Stimulated activated CD8-positive, alpha-beta memory T cell treated with anti-CD3 and anti-CD28 coated beads, Interleukin-4, amount 100 ng/mL, for 48 hours (primary cell): ENCODE data around the gene F7.
A peak's percentile ranks its signal among the peaks of the same experiment; 100 is the strongest.

Source experiments
- DNase-seq: peaks from one replicate; pipeline ENCODE4 v3.0.0-alpha.2; 2020

The F7 gene

DNA sequence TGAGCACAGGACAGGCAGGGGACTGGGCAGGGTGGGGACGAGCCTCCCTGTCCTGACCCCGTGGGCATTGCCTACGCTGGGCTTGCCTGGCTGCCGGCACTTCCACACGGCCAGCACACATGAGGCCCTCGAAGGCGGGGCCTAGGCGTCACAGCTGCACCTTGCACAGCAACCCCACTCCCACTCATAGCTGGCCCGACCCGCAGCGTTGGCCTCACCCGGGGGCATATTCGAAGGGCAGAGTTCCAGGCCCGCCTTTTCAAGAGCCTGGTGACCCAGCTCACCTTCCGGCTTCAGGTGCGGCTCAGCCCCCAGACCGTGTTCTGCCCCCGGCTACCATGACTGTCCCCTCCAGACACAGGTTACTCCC, 36.0 kb downstream of the F7 start:
- DNase-seq: no peak

DNA sequence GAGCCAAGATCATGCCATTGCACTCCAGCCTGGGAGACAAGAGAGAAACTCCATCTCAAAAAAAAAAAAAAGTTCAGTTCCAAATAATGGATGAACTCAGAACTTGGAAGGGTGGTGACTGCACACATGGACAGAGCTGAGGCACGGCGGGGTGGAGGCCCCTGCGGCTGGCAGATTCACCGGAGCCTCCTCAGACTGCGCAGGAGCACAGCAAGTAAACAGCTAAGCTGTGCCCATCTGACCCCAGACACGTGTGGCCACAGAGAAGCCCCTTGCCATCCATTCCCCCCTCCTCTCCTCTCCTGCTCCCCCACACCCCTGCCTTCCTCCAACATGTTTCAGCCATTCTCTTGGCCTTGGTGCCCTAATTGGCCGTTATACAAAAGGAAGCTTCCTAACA, 37.3 kb downstream of the F7 start:
- no peak for DNase-seq

DNA sequence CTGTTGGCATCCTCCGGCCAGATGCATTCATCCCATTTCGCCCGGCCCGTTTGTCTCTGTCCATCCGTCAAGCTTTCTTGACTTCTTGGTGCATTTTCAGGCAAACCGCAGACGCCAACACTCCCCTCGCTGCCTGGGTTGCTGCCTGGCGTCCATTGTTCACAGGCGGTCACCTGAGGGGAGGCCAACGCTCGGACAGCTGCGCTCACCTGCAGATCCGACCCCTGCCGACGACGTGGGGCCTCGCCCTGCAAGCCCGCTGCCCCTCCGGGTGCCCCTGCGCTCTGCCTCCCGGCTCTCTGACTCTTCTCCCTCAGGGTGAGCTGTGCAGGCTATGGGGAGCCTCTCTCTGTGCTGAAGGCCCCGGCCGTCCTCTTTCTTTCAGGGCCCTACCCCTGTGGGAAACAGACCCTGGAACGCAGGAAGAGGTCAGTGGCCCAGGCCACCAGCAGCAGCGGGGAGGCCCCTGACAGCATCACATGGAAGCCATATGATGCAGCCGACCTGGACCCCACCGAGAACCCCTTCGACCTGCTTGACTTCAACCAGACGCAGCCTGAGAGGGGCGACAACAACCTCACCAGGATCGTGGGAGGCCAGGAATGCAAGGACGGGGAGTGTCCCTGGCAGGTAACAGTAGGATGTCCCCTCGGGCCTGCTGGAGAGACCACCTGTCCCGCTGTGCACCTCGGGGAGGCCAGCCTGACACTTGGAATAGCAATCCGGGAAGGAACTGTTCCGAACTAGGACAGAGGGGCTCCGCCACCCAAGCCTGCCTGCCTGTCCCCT, 38.1 kb downstream of the F7 start:
- no peak for DNase-seq

DNA sequence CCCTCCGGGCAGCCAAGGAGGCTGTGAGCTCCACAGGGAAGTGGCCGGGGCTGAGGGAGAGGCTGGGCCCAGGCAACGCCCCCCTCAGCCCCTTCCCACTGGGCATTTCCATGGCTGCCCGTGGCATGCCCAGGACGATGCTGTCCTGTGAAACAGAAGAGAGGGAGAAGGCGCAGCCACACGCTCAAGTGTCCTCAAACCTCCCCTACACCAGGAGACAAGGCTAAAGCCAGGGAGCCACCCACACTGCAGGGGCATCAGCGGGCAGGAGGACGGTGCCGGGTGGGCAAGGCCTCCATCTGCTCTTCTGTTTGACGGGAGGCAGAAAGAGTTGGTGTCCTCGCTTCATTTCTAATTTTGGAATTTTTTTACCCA, 38.7 kb downstream of the F7 start:
- peak; percentile 1 for DNase-seq

DNA sequence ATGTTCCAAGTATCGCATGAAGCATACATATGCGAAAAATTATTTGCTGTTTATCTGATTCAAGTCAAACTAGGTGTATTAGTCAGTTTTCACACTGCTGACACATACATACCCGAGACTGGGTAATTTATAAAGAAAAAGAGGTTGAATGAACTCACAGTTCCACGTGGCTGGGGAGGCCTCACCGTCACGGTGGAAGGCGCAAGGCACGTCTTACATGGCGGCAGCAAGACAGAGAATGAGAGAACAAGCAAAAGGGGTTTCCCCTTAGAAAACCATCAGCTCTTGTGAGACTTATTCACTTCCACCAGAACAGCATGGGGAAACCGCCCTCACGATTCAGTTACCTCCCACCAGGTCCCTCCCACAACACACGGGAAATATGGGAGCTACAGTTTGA, 39.9 kb downstream of the F7 start:
- peak; percentile 71 for DNase-seq

DNA sequence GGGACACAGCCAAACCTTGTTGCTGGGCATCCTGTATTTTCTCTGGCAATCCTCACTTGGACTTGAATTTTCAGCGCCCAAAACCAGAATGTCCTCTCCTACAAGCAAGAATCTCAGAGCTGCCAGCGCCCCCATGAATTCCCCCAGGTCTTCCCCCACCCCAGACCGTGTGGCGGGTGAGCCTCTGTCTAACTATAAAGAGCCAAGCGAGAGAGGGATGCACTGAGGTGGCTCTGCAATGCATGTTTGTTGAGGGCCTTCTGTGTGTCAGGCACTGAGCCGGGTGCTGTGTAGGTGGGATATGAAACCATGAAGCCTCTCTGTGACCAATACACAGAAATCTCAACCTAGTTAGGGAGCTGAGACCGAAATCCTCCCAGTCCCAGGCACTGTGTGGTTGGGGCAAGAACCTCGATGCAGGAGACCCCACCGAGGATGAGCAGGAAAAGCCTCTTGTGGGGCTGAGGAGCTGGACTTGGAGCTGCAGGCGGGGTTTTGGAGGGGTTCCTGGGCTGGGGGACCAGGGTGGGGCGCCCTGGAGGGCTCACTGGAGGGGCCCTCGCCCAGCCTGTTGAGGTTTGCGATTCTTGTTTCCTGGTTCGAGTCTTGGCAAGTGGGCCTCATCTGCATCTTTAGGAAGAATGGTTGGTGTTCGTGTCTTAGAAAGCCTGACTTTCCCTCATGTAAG, 40.5 kb downstream of the F7 start:
- no peak for DNase-seq

DNA sequence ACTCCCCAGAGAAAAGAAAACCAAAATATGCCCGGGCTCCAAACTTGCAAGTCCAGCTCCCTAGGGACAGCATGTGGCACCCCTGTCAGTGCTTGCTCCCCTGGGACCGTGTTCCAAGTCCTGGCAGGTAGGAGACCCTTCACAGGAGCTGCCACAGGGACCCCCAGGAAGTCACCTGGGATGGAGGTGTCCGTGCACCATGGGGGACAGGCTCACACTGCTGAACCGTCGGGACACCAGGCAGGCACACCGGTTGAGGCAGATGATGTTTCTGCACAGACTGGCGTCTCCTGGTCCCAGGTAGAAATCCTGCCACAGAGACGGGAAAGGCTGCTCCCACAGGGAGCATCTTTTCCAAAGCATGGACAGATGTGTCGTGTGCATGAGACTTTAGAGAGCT, 41.2 kb downstream of the F7 start:
- no peak for DNase-seq

DNA sequence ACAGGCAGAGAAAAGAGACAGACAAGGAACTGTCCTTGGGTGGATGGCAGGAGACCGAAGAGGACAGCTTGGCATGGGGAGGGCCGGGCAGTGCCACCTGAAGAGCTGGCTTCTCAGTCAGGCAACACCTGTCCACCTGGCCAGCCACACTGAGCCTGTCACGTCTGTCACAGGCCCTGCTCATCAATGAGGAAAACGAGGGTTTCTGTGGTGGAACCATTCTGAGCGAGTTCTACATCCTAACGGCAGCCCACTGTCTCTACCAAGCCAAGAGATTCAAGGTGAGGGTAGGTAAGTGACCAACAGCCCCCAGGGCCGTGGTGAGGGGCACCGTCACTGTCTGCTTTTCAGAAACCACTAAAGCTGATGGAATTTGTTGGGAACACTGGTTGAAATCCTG, 41.6 kb downstream of the F7 start:
- no peak for DNase-seq

DNA sequence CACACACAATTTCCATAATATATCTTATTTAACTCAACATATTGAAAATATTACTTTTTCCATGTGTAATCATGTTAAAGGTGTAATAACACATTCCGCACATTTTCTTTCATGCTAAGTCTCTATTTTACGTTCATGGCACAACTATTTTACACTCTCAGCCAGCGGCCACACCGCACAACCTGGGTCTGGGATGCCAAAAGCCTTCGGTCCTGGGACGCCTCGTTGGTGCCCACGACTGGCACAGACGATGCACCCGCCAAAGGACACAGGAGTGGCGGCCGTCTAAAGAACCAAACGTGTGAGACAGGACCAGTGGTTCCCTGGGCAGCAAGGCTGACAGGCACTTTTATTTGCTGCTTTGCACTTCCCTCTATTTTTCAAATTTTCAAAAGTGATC, 42.8 kb downstream of the F7 start:
- DNase-seq: no peak

DNA sequence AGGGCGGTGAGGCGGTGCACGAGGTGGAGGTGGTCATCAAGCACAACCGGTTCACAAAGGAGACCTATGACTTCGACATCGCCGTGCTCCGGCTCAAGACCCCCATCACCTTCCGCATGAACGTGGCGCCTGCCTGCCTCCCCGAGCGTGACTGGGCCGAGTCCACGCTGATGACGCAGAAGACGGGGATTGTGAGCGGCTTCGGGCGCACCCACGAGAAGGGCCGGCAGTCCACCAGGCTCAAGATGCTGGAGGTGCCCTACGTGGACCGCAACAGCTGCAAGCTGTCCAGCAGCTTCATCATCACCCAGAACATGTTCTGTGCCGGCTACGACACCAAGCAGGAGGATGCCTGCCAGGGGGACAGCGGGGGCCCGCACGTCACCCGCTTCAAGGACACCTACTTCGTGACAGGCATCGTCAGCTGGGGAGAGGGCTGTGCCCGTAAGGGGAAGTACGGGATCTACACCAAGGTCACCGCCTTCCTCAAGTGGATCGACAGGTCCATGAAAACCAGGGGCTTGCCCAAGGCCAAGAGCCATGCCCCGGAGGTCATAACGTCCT, 43.4 kb downstream of the F7 start:
- peak; percentile 17 for DNase-seq

DNA sequence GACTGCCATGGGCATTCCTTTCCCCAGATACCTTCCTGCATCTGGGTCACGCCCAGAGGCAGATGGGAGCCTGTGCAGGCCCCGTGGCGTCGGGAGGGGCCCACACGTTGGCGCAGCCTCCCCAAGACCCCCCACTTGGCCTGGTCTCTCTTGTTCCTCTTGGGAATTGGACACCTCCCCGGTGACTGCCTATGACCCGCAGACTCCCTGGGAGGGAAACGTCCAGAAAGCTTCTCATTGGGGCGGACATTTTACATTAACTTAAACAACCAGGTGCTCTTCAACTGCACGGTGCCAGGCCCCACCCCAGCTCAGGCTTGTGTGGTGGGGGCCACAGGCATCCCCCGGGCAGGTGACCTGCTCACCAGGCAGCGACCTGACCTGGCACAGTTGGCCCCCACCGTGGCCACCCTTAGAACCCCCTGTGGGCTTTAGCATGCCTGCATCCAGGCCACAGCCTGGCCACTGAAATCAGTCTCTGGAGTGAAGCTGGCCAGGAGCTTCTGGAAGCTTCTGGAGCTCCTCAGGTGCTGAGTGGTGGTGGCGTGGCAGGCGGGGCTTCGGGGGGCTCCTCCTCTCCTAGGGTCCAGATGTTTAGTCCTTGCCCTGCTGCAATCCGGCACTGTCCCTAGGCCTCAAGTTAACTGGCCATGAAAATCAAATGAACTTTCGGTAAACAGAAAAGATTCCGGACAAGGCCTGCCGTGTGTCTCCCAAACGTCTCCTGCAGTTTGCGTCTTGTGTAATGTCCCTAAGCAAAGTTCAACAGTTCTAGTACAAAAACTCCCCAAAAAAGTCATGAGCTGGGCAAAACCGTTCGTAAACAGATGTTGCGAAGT, 44.3 kb downstream of the F7 start:
- DNase-seq: peak; percentile 17

DNA sequence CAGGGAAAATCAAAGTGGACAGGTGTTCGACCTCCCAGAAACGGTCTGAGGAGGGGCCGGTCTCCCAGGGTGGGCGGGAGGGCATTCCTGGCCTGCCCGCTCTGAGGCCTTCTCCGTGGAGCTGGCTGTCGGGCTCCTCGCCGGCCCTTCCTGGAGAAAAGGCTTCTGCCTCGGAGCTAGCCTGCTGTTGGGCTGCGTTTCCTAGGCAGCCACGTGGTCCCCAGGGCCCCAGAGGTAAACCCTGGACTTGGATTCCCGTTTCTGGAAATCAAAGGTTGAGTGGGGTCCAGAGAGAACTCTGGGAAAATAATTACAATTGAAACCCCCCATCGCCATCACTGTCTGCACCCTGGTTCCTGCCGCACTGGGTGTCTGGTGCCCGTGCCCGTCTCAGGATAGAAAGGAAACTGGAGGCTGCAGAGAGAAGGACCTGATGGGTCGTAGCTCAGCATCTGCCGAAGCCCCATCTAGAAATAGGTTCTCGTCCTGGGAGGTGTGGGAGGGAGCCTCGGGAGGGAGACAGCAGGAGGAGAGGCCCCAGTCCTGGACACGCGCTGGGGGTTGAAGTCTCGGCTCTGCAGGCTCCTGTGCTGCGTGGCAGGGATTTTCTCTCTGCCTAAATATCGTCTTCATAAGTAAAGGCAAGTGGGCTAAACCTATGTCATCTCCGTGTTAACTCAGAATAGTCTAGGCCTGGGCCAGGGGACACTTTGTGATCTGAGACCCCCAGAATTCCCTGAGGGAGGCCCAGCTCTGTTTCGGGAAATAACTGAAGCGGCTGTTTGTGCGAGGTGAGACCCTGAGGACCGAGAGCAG, 45.2 kb downstream of the F7 start:
- peak; percentile 13 for DNase-seq

DNA sequence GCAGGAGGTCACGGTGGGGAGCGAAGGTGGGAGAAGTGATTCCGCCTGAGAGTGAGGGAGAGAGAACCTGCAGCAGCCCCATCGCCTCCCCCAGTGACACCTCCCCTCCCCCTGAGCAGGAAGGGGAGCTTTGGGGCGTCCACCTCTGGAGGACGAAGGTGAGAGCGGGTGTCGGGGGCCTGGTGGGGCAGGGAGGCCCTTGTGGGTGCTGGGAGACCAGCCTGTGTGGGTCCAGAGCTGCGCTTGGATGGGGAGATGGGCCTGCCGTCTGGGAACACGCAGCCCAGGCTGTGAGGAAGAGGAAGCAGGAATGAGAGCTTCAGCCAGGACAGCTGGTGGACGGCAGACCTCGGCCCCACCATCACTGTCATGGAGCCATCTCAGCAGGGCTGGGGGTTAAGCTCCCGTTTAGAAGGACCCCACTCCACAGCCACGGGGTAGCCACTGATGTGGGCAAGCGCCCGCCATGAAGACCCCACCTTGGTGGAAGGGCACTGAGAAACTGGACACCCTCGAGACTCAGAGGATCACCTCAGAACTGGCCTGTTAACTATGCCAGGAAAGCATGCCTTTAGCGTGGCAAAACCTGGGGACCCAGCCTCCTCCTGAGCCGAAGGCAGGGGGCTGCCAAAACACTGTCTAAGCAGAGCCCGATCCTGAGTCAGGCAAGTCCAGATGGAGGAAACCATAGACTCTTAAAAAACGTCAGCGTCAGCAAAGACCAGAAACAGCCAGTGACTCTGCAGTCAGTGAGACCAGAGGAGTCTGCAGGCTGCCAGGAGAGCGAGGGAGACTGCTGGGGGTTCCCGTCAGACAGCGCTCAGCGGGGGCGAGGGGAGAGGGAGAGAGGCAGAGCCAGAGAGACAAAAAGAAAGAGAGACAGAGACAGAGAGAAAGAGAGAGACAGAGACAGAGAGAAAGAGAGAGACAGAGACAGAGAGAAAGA, 46.4 kb downstream of the F7 start:
- DNase-seq: peak; percentile 47

DNA sequence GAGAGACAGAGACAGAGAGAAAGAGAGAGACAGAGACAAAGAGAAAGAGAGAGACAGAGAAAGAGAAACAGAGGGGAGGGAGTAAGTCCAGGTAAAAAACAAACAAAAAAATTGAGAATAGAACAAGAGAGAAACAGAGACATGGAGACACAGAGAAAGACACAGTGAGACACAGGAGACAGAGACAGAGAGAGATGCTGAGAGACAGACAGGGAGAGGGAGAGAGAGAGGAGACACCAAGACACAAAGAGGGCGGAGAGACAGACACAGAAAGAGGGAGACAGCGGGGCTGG, 47.0 kb downstream of the F7 start:
- DNase-seq: no peak

DNA sequence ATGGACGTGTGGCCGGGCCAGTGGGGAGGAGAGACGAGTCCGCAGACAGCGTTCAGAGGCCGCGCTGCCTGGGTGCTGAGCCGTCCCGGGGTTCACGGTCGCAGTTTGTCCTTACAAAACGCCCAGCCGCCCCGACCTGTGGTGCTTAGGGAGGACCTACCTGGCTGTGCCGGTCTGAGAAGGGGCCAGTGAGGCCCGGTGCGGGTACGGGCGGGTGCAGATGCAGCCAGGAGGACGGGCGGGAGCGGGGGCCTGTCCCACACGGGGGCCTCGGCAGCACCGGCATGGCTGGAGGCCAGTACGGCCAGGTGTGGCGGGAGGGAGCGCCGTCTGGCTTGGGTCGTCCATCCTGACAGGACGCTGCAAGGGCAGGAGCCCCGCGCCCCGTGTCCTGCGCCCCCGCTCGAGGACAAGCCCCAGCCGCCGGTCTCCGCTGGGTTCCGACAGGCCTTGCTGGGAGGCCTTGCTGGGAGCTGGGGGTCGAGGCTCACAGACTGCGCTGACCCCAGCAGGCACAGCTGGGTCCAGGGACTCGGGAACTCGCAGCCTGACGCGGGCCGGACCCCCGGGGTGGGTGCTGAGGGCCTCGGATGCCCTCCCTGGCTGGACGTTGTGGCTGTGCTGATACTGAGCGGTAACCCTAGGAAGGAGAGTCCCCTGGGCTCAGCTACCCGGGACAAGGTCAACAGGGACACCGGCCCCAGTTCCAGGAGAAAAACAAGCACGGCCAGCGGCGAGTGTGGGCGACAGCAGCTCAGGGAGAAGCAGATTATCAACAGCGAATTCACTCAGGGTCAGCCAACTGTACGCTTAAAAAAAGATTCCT, 47.6 kb downstream of the F7 start:
- peak; percentile 40 for DNase-seq

DNA sequence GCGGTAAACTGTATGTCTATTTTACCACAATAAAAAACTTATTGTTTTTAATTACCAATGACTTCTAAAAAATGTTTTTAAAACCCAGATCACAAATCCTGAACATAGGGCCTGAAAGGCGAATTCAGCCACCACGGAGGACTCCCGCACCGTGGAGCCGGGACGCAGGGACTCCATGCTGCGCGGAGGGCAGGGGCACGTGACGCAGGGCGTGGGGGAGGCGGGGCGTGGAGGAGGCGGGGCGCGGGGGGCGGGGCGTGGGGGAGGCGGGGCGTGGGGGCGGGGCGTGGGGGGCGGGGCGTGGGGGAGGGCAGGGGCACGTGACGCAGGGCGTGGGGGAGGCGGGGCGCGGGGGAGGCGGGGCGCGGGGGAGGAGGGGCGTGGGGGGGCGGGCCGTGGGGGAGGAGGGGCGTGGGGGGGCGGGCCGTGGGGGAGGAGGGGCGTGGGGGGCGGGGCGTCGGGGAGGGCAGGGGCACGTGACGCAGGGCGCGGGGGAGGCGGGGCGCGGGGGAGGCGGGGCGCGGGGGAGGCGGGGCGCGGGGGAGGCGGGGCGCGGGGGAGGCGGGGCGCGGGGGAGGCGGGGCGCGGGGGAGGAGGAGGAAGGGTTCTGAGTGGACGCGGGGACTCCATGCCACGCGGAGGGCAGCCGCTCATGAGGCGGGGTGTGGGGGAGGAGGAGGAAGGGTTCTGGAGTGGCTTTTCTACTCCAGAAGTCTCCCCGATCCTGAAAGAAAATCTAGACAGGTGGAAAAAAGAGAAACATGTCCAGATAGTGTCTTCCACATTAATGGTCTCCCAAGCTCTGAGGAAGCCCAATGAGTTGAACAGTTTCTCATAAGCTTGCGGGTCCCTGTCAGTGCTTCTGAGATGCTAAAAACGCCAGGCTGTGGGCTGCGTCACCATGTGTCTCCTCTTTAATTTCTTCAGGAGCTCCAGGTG, 48.5 kb downstream of the F7 start:
- peak; percentile 70 for DNase-seq

DNA sequence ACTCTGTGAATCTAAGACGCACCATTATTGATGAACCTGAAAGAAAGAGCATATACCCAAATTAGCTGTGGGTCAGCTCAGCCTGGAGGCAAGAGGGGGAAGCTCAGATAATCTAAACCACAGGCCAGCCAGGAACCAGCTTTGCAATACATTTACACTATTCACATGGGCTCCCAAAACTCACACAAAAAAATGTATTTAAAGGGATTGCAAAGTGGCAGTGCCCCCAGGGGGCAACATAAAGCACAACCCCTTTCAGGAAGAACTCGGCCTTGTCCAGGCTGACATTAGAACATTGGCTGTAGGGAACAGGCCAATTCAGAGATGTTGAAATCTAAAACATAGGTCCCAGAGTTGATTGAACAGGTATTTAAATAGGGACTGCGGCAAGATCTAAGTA, 49.6 kb downstream of the F7 start:
- DNase-seq: peak; percentile 12

DNA sequence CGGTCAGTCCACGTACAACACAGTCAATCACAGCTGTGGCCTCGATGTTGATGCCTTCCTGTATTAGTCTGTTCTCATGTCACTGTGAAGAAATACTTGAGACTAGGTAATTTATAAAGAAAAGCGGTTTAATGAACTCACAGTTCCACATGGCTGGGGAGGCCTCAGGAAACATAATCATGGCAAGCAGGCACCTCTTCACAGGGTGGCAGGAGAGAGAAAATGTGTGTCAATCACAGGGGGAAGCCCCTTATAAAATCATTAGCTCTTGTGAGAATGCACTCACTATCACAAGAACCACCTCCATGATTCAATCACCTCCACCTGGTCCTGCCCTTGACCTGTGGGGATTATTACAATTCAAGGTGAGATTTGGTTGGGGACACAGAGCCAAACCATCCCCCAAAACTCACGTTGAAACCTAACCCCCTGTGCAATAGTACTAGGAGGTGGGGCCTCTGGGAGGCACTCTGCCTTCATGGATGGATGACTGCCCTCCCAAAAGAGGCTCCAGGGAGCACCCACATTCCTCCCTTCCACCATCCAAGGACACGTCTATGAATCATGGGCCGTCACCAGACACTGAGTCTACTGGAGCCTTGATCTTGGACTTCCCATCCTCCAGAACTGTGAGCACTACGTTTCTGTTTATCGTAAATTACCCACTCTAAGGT, 50.5 kb downstream of the F7 start:
- DNase-seq: peak; percentile 16
